ENCODE data around the gene COBLL1. TPM values are rescaled to one million over a fixed set of nuclear protein-coding genes. Genes with fewer than 3 reads are reported as not detected.

The COBLL1 gene
- total RNA-seq, 1 donor from 2014 or later = 89.4 TPM

GRCh38 chr2:164847981-164848741 is 6.5 kb upstream of the COBLL1 start:
- no peak for DNase-seq
- no peaks in the 10 kb centered on the region for H3K36me3 ChIP-seq
- no peaks in the 10 kb centered on the region for H3K27me3 ChIP-seq (ENCODE audit: low read depth)
- peaks cover 13% of the 10 kb centered on the region for H3K4me1 ChIP-seq
- no peak overlapping the region for H3K27ac ChIP-seq
- ATAC-seq = peak in 1 of 2 donors; percentile 30
- intact Hi-C loops (cut with DNase I) = no loop called here
- H3K4me3 ChIP-seq = no peak overlapping the region
- H3K9me3 ChIP-seq = no peaks in the 10 kb centered on the region
- no peak for TF ChIP-seq CTCF (IDR thresholded peaks at IDR 0.05)

- Histone ChIP-seq H3K4me1 (peaks cover 21% of the 10 kb centered on the region), H3K9me3 (no peaks in the 10 kb centered on the region), H3K36me3 (no peaks in the 10 kb centered on the region), H3K27me3 (ENCODE audit: low read depth) (no peaks in the 10 kb centered on the region), H3K4me3 (no peak overlapping the region), H3K27ac (no peak overlapping the region)
- DNase-seq = no peak
- ATAC-seq = no peak
- TF ChIP-seq CTCF (IDR thresholded peaks at IDR 0.05) = no peak
- intact Hi-C loops (cut with DNase I) = no loop called here
Observed at GRCh38 chr2:164847291-164847690, 5.7 kb upstream of the COBLL1 start.

- H3K9me3 ChIP-seq = no peaks in the 10 kb centered on the region
- intact Hi-C loops (cut with DNase I) = no loop called here
- H3K27ac ChIP-seq = no peak overlapping the region
- H3K36me3 ChIP-seq = no peaks in the 10 kb centered on the region
- TF ChIP-seq CTCF (IDR thresholded peaks at IDR 0.05) = no peak
- no peak for DNase-seq
- H3K4me3 ChIP-seq = no peak overlapping the region
- no peaks in the 10 kb centered on the region for H3K27me3 ChIP-seq (ENCODE audit: low read depth)
- no peak for ATAC-seq
- H3K4me1 ChIP-seq = peaks cover 23% of the 10 kb centered on the region
Observed at GRCh38 chr2:164846276-164846675, 4.7 kb upstream of the COBLL1 start.

- peaks cover 24% of the 10 kb centered on the region for H3K4me1 ChIP-seq
Observed at GRCh38 chr2:164843346-164843911, 1.8 kb upstream of the COBLL1 start.

GRCh38 chr2:164842624-164842966 is 972 bp upstream of the COBLL1 start:
- H3K27ac ChIP-seq = peak overlapping the region; percentile 95
- H3K9me3 ChIP-seq = no peaks in the 10 kb centered on the region
- DNase-seq (no peak), ATAC-seq (no peak)
- H3K27me3 ChIP-seq (ENCODE audit: low read depth) = no peaks in the 10 kb centered on the region
- peaks cover 21% of the 10 kb centered on the region for H3K4me1 ChIP-seq
- intact Hi-C loops (cut with DNase I) = no loop called here
- H3K4me3 ChIP-seq = peak overlapping the region; percentile 79
- H3K36me3 ChIP-seq = no peaks in the 10 kb centered on the region
- TF ChIP-seq CTCF (IDR thresholded peaks at IDR 0.05) = no peak

More at GRCh38 chr2:164843346-164843911, 1.8 kb upstream of the COBLL1 start:
- Histone ChIP-seq H3K9me3 (no peaks in the 10 kb centered on the region), H3K36me3 (no peaks in the 10 kb centered on the region), H3K27ac (no peak overlapping the region), H3K4me3 (no peak overlapping the region), H3K27me3 (ENCODE audit: low read depth) (no peaks in the 10 kb centered on the region)
- ATAC-seq = no peak
- intact Hi-C loops (cut with DNase I) = no loop called here
- TF ChIP-seq CTCF (IDR thresholded peaks at IDR 0.05) = no peak
- DNase-seq = no peak

Data from lower lobe of right lung (tissue), 2 donors.